Adrenal gland (tissue), 12 donors: ENCODE results near the gene CAMKK1. TPM values are rescaled to one million over a fixed set of nuclear protein-coding genes. Genes with fewer than 3 reads are reported as not detected.

Experiments used
- DNase-seq, 7 donors: peaks; one replicate each; pipeline ENCODE4 v3.0.0-alpha.2; 2019 to 2020
- H3K27ac ChIP-seq, 5 donors: fragments of 200-600 bp; sonication (generic) in 4 of 5; 1 replicate in 3 of 5; 2 replicates in 2 of 5; pipeline versions ENCODE4 v1.5.1 to v1.8.0; 2016 to 2020; ENCODE audit warnings: mild to moderate bottlenecking in 1 of 5
- H3K27me3 ChIP-seq: fragments of 200-600 bp; 2 replicates; pipeline ENCODE4 v1.8.0; 2021
- H3K36me3 ChIP-seq, 2 donors: fragments of 200-600 bp; replicated peaks in 1 of 2; 1 replicate in 1 of 2; 2 replicates in 1 of 2; pipeline versions ENCODE4 v1.5.1 to v1.8.0; 2018 to 2022
- H3K4me1 ChIP-seq, 2 donors: fragments of 200-600 bp; replicated peaks in 1 of 2; 1 replicate in 1 of 2; 2 replicates in 1 of 2; pipeline versions ENCODE4 v1.5.1 to v1.8.0; 2018 to 2021
- H3K4me3 ChIP-seq, 4 donors: fragments of 200-600 bp; sonication (generic) in 3 of 4; one replicate each; pipeline ENCODE4 v1.5.1; 2016 to 2018
- H3K9me3 ChIP-seq, 3 donors: fragments of 200-600 bp; sonication (generic) in 1 of 3; replicated peaks in 1 of 3; 1 replicate in 2 of 3; 2 replicates in 1 of 3; pipeline versions ENCODE4 v1.5.1 to v1.8.0; 2016 to 2021
- CTCF ChIP-seq, 6 experiments: fragments of 450-650 bp in 4 of 6; fragments of 200-600 bp in 2 of 6; sonication (generic) in 1 of 6; IDR thresholded peaks; 1 replicate in 5 of 6; 2 replicates in 1 of 6; pipeline versions ENCODE4 v1.5.1 to v1.8.0; 2016 to 2021; ENCODE audit warnings: antibody characterized with exemption in 6 of 6, mild to moderate bottlenecking in 2 of 6, moderate library complexity in 1 of 6
- POLR2A ChIP-seq, 2 donors: fragments of 450-650 bp; IDR thresholded peaks; one replicate each; pipeline ENCODE4 v1.6.1; 2017; ENCODE audit warnings: antibody characterized with exemption in 2 of 2, mild to moderate bottlenecking in 2 of 2, moderate library complexity in 1 of 2
- WGBS, 4 donors: extraction: QIAGEN DNeasy Blood & Tissue Kit in 2 of 4; methylation state at CpG; one replicate each; pipeline versions ENCODE4 v1.1.5 to v1.1.7; 2013 to 2017; 5-methylcytosine and 5-hydroxymethylcytosine counted together
- intact Hi-C, 2 donors: fragments of 100-400 bp; cut with DNase I; formaldehyde crosslinking; loops; one replicate each; pipeline versions ENCODE4 v1.14.1 to v1.15.0; 2022 to 2023
- polyA plus RNA-seq, 3 donors: library from polyadenylated mRNA; stranded (reverse); fragments of 200-250 nt in 2 of 3; fragments of 350-450 nt in 1 of 3; fragmentation: Illumina TruSeq in 1 of 3; extraction: RNeasy Lipid Tissue Mini Kit (QIAGEN cat#74804) in 1 of 3; gene quantifications; one replicate each; pipeline ENCODE4 v1.2.3, GENCODE V29; 2013 to 2014
- total RNA-seq, 9 donors: library from RNA; depleted of rRNA in 4 of 9; stranded (reverse); fragments of >200 nt in 4 of 9; fragments of 120-200 nt in 1 of 9; fragmentation: NEBNext Ultra II Directional in 1 of 9; extraction: Animal tissue kit (Norgen Biotek cat#: 25700) in 1 of 9; gene quantifications; one replicate each; pipeline versions ENCODE4 v1.1.0 to v1.2.4, GENCODE V29; 2013 to 2023
- donor health status: healthy with polysubstance abuse.
- donor health status: Bipolar disorder and iron deficiency.
- donor health status: DM: yes; HTN: yes; CAD: no.
- donor health status: DM: no; HTN: no; CAD: no.
- donor health status: DM: no; HTN: no; CAD: no.
- donor health status: DM: yes; HTN: yes; CAD: no.

Gene CAMKK1
- total and polyA plus RNA-seq, 12 donors: 6.0 to 28.2 (median 10.8) TPM

GRCh38 chr17:3905017-3905520 lies 12.2 kb upstream of the CAMKK1 start:
- DNase-seq: no peak
- intact Hi-C loops: loop anchor here in 1 of 2 donors (5.0 kb wide), 1 partner anchor 43 kb away; no protein-coding TSS in a partner anchor
- TF ChIP-seq POLR2A (IDR thresholded peaks at IDR 0.05) (no peak), CTCF (IDR thresholded peaks at IDR 0.05) (no peak)
- Histone ChIP-seq H3K27ac (no peak overlapping the region), H3K36me3 (no peaks in the 10 kb centered on the region), H3K9me3 (no peaks in the 10 kb centered on the region), H3K4me1 (peaks cover 4% of the 10 kb centered on the region in 2 donors), H3K27me3 (no peaks in the 10 kb centered on the region), H3K4me3 (no peak overlapping the region)
- 78 to 90% (median 84%) methylated on average over 1 to 11 of the region's 11 CpGs for WGBS, 4 donors

- DNase-seq: no peak
- H3K4me1 ChIP-seq: peaks cover 4% of the 10 kb centered on the region in 2 donors
- H3K27me3 ChIP-seq: no peaks in the 10 kb centered on the region
- no peak overlapping the region for H3K27ac ChIP-seq
- H3K36me3 ChIP-seq: no peaks in the 10 kb centered on the region
- no peak overlapping the region for H3K4me3 ChIP-seq
- WGBS, 4 donors: 62 to 91% (median 79%) methylated on average over 1 to 15 of the region's 15 CpGs
- H3K9me3 ChIP-seq: no peaks in the 10 kb centered on the region
- no peak for TF ChIP-seq CTCF (IDR thresholded peaks at IDR 0.05)
- TF ChIP-seq POLR2A (IDR thresholded peaks at IDR 0.05): no peak
- intact Hi-C loops: no loop called here
Measured at GRCh38 chr17:3904501-3904900, 11.6 kb upstream of the CAMKK1 start.

GRCh38 chr17:3903881-3904290 lies 11.0 kb upstream of the CAMKK1 start:
- peak in 5 of 7 donors; percentile 65 to 74 (median 67) for DNase-seq
- Histone ChIP-seq H3K4me3 (no peak overlapping the region), H3K4me1 (peaks cover 4% of the 10 kb centered on the region in 2 donors), H3K27ac (no peak overlapping the region), H3K9me3 (no peaks in the 10 kb centered on the region), H3K27me3 (no peaks in the 10 kb centered on the region), H3K36me3 (no peaks in the 10 kb centered on the region)
- intact Hi-C loops: no loop called here
- 48 to 65% (median 57%) methylated on average over 12 to 21 of the region's 21 CpGs for WGBS, 4 donors
- no peak for TF ChIP-seq POLR2A (IDR thresholded peaks at IDR 0.05)
- no peak for TF ChIP-seq CTCF (IDR thresholded peaks at IDR 0.05)

- H3K9me3 ChIP-seq: no peaks in the 10 kb centered on the region
- H3K4me1 ChIP-seq: peaks cover 4% of the 10 kb centered on the region in 2 donors
- no peaks in the 10 kb centered on the region for H3K27me3 ChIP-seq
- WGBS, 4 donors: 63 to 83% (median 66%) methylated on average over 12 to 25 of the region's 25 CpGs
- H3K36me3 ChIP-seq: no peaks in the 10 kb centered on the region
- intact Hi-C loops: no loop called here
- no peak for DNase-seq
- H3K4me3 ChIP-seq: no peak overlapping the region
- H3K27ac ChIP-seq: no peak overlapping the region
- TF ChIP-seq POLR2A (IDR thresholded peaks at IDR 0.05) (no peak), CTCF (IDR thresholded peaks at IDR 0.05) (no peak)
Measured at GRCh38 chr17:3903051-3903825, 10.4 kb upstream of the CAMKK1 start.
